Measurements from ENCODE around the gene GALK2.

GRCh38 chr15:49328941-49329340 lies 158.9 kb downstream of the GALK2 start:
- TF ChIP-seq RFX5 (IDR thresholded peaks at IDR 0.05; ENCODE audit: borderline replicate concordance, low read depth, low read length) (no peak), POLR2AphosphoS5 (IDR thresholded peaks at IDR 0.05; ENCODE audit: low read depth, low read length) (no peak), CEBPB (IDR thresholded peaks at IDR 0.05; ENCODE audit: low read depth, low read length) (no peak), SUZ12 (IDR thresholded peaks at IDR 0.05; ENCODE audit: low read length) (no peak), PHF8 (conservative IDR thresholded peaks at IDR 0.05; ENCODE audit: low read depth, low read length) (no peak), YY1 (IDR thresholded peaks at IDR 0.05; ENCODE audit: low read depth, low read length) (no peak), CTCF (IDR thresholded peaks at IDR 0.05; ENCODE audit: control extremely low read depth in 1 of 3, insufficient read depth in 1 of 3, low read depth in 1 of 3, low read length in 3 of 3) (no peak), POLR2A (IDR thresholded peaks at IDR 0.05; ENCODE audit: control extremely low read depth in 1 of 2, low read depth in 2 of 2, low read length in 2 of 2) (no peak), RAD21 (IDR thresholded peaks at IDR 0.05 in 1 of 2, conservative IDR thresholded peaks at IDR 0.05 in 1 of 2; ENCODE audit: low read depth in 2 of 2, low read length in 2 of 2) (no peak), ZNF274 (IDR thresholded peaks at IDR 0.05; ENCODE audit: borderline replicate concordance, extremely low read depth, low read length) (no peak)

Data from H1 (cell line).